K562 (cell line): Measurements from ENCODE around the gene TRIM69. TPM values are rescaled to one million over a fixed set of nuclear protein-coding genes. Genes with fewer than 3 reads are reported as not detected.

Source experiments
- ATAC-seq: fragments of 200-7000 bp; cut with Tn5 transposase; 3 replicates; pipeline ENCODE4 v1.9.1; 2020; ENCODE audit warnings: moderate library complexity
- BruUV-seq: library from RNA; stranded (reverse); fragments of 400-500 nt; replicated peaks from 2 replicates; lab custom pipeline; 2021; lab: Mats Ljungman, UMichigan
- CTCF ChIA-PET: fragments of 300-600 bp; formaldehyde crosslinking; extraction: SDS; loops from one replicate; lab custom pipeline; 2021; ENCODE audit warnings: low intra/inter-chr PET ratio; lab: Yijun Ruan, JAX
- POLR2A ChIA-PET: fragments of 300-600, 350-650 bp; sonication (Branson Sonifier 250); formaldehyde crosslinking; extraction: SDS; loops from one replicate; lab custom pipeline; 2021; ENCODE audit warnings: antibody characterized with exemption, inconsistent platforms; lab: Yijun Ruan, JAX
- DNase-seq, 4 experiments: peaks; one replicate each; pipeline versions ENCODE4 v3.0.0 to v3.0.0-alpha.2; 2011 to 2018; ENCODE audit warnings: low spot score in 3 of 4, mixed read lengths in 3 of 4; ENCODE audit errors: extremely low read depth in 1 of 4
- FAIRE-seq: peaks from 2 replicates; lab custom pipeline; 2011; peaks lifted over from hg19 to GRCh38; lab: Jason Lieb, UNC
- H2AFZ ChIP-seq: 2 replicates; pipeline ENCODE4 v1.6.0; 2011; ENCODE audit warnings: low read depth, low read length, control low read depth, inconsistent platforms
- H3K27ac ChIP-seq: fragments of 200-600 bp; 3 replicates; pipeline ENCODE4 v1.8.0; 2011; ENCODE audit warnings: low read depth, mild to moderate bottlenecking, control low read depth, inconsistent platforms, low read length, moderate library complexity, mixed read lengths; ENCODE audit errors: extremely low read depth
- H3K27me3 ChIP-seq, 2 experiments: fragments of 300-600 bp in 1 of 2; 2 replicates in 1 of 2; 3 replicates in 1 of 2; pipeline versions ENCODE4 v1.6.0 to v1.8.0; 2011; ENCODE audit warnings: inconsistent platforms in 2 of 2, low read length in 2 of 2, mild to moderate bottlenecking in 1 of 2, mixed read lengths in 1 of 2, moderate library complexity in 1 of 2; ENCODE audit not compliant: control insufficient read depth in 2 of 2, insufficient read depth in 2 of 2
- H3K36me3 ChIP-seq: fragments of 300-600 bp; 3 replicates; pipeline ENCODE4 v1.8.0; 2011; ENCODE audit warnings: mild to moderate bottlenecking, low read length, inconsistent platforms; ENCODE audit not compliant: control insufficient read depth, insufficient read depth
- H3K4me1 ChIP-seq, 2 experiments: fragments of 200-600 bp in 1 of 2; replicated peaks in 1 of 2; 2 replicates in 1 of 2; 3 replicates in 1 of 2; pipeline versions ENCODE4 v1.5.1 to v1.8.0; 2011; ENCODE audit warnings: inconsistent platforms in 2 of 2, low read length in 2 of 2, mild to moderate bottlenecking in 1 of 2, mixed read lengths in 1 of 2, moderate library complexity in 1 of 2; ENCODE audit not compliant: control insufficient read depth in 2 of 2, insufficient read depth in 2 of 2
- H3K4me2 ChIP-seq: 2 replicates; pipeline ENCODE4 v1.6.1; 2011; ENCODE audit warnings: low read length, control low read depth, inconsistent platforms, mixed read lengths; ENCODE audit not compliant: insufficient read depth
- H3K4me3 ChIP-seq: fragments of 200-600 bp; sonication (generic), shearing (Covaris generic); 2 replicates; pipeline ENCODE4 v1.5.1; 2016; ENCODE audit warnings: control low read depth, inconsistent platforms
- H3K79me2 ChIP-seq: fragments of 200-600 bp; 3 replicates; pipeline ENCODE4 v1.8.0; 2011; ENCODE audit warnings: low read length, inconsistent platforms; ENCODE audit not compliant: control insufficient read depth, insufficient read depth
- H3K9ac ChIP-seq, 2 experiments: 2 replicates each; pipeline versions ENCODE4 v1.6.0 to v1.6.1; 2011; ENCODE audit warnings: low read depth in 2 of 2, low read length in 2 of 2, control low read depth in 1 of 2, inconsistent platforms in 1 of 2, mild to moderate bottlenecking in 1 of 2, mixed read lengths in 1 of 2; ENCODE audit not compliant: insufficient read depth in 1 of 2
- H3K9me1 ChIP-seq: one replicate; pipeline ENCODE4 v1.6.0; 2011; ENCODE audit warnings: inconsistent platforms, mild to moderate bottlenecking, low read length, moderate library complexity; ENCODE audit not compliant: control insufficient read depth, insufficient read depth
- H3K9me3 ChIP-seq: replicated peaks from 2 replicates; pipeline ENCODE4 v1.5.1; 2011; ENCODE audit warnings: low read depth, low read length, inconsistent platforms; ENCODE audit not compliant: control insufficient read depth, insufficient read depth
- H4K20me1 ChIP-seq: replicated peaks from 2 replicates; pipeline ENCODE4 v1.6.1; 2011; ENCODE audit warnings: low read length, inconsistent platforms, mixed read lengths; ENCODE audit not compliant: control insufficient read depth, insufficient read depth
- ARID1B ChIP-seq: fragments of 450-650 bp; IDR thresholded peaks from 2 replicates; pipeline ENCODE4 v1.6.1; 2016; ENCODE audit warnings: antibody characterized with exemption, mild to moderate bottlenecking, inconsistent platforms
- CBFA2T3 ChIP-seq: fragments of 450-650 bp; IDR thresholded peaks from 2 replicates; pipeline ENCODE4 v1.6.1; 2017
- FOXP1 ChIP-seq: sonication (generic); formaldehyde crosslinking; IDR thresholded peaks from 2 replicates; pipeline ENCODE4 v1.8.0; 2022; ENCODE audit warnings: mild to moderate bottlenecking, missing genetic modification reagents
- MEIS2 ChIP-seq: fragments of 450-650 bp; IDR thresholded peaks from 2 replicates; pipeline ENCODE4 v1.6.1; 2014; ENCODE audit warnings: mild to moderate bottlenecking; ENCODE audit not compliant: partially characterized antibody
- NCOR1 ChIP-seq: fragments of 450-650 bp; IDR thresholded peaks from 2 replicates; pipeline ENCODE4 v1.6.1; 2016; ENCODE audit warnings: mild to moderate bottlenecking, moderate library complexity
- NONO ChIP-seq, 2 experiments: fragments of 200-400 bp in 1 of 2; fragments of 450-650 bp in 1 of 2; formaldehyde crosslinking in 1 of 2; IDR thresholded peaks; 2 replicates each; pipeline ENCODE4 v1.6.1; 2017; ENCODE audit warnings: low read depth in 2 of 2, mild to moderate bottlenecking in 2 of 2, moderate library complexity in 2 of 2, low read length in 1 of 2
- REST ChIP-seq, 2 experiments: fragments of 450-650 bp; formaldehyde crosslinking in 1 of 2; IDR thresholded peaks; 2 replicates each; pipeline versions ENCODE4 v1.4.0 to v1.6.1; 2014 to 2020; ENCODE audit warnings: mild to moderate bottlenecking in 2 of 2, borderline replicate concordance in 1 of 2, low read depth in 1 of 2
- ZBTB17 ChIP-seq: fragments of 450-650 bp; formaldehyde crosslinking; IDR thresholded peaks from 2 replicates; pipeline ENCODE4 v1.4.0; 2020; ENCODE audit warnings: mild to moderate bottlenecking
- WGBS: fragments of 100-300 bp; shearing (Covaris generic); methylation state at CpG from one replicate; pipeline ENCODE4 v1.1.6; 2016; ENCODE audit warnings: low coverage, mixed read lengths; ENCODE audit not compliant: insufficient coverage; ENCODE audit errors: missing lambda C conversion rate; 5-methylcytosine and 5-hydroxymethylcytosine counted together
- in situ Hi-C: fragments of 300-500 bp; cut with MboI; formaldehyde crosslinking; loops from 4 replicates; pipeline ENCODE4 v1.15.0; 2018; ENCODE audit warnings: inconsistent platforms, mixed read lengths
- intact Hi-C: fragments of 100-400 bp; cut with micrococcal nuclease; formaldehyde crosslinking; loops from 2 replicates; pipeline ENCODE4 v1.14.2; 2022
- polyA plus RNA-seq, 8 experiments: library from polyadenylated mRNA; depleted of rRNA in 4 of 8; stranded (reverse) in 5 of 8; unstranded in 3 of 8; fragments of >200 nt; fragmentation: Nextera tagmentation in 2 of 8; fragmentation: Illumina TruSeq in 1 of 8; extraction: Ambion mirVana in 2 of 8; extraction: Trizol in 1 of 8; gene quantifications; 2 replicates each; pipeline versions ENCODE4 v1.2.1 to v1.2.3, GENCODE V29; 2011 to 2014; ENCODE audit warnings: inconsistent platforms in 1 of 8, missing spikeins in 1 of 8
- total RNA-seq, 7 experiments: library from RNA; depleted of rRNA in 6 of 7; stranded (reverse); fragments of >200 nt in 6 of 7; fragmentation: Illumina TruSeq in 2 of 7; extraction: Trizol in 2 of 7; gene quantifications; 2 replicates each; pipeline versions ENCODE4 v1.2.1 to v1.2.3, GENCODE V29; 2011 to 2021; ENCODE audit warnings: low replicate concordance in 1 of 7
- TF ChIP-seq, protein P1 (sequence below): sonication (generic); formaldehyde crosslinking; IDR thresholded peaks from 2 replicates; pipeline ENCODE4 v1.8.0; 2023; ENCODE audit warnings: mild to moderate bottlenecking, missing genetic modification reagents

The TRIM69 gene
- total and polyA plus RNA-seq, 9 of the 15 experiments (the other 6 are each of a cell fraction or from before 2014, with no cell fraction given), result 1.0 to 4.3 (median 2.3) TPM

- no peaks in the 10 kb centered on the region for H3K36me3 ChIP-seq
- peak; percentile 50; the same call in 1 of the 2 replicates for TF ChIP-seq REST (IDR thresholded peaks at IDR 0.05; ENCODE audit: borderline replicate concordance)
- no peak for TF ChIP-seq REST (CRISPR knock-in tag; IDR thresholded peaks at IDR 0.05; ENCODE audit: low read depth)
- TF ChIP-seq NCOR1, result 0 out of 2 replicates have a peak, but pooled peaks have one; percentile 14
- TF ChIP-seq, protein P1, sequence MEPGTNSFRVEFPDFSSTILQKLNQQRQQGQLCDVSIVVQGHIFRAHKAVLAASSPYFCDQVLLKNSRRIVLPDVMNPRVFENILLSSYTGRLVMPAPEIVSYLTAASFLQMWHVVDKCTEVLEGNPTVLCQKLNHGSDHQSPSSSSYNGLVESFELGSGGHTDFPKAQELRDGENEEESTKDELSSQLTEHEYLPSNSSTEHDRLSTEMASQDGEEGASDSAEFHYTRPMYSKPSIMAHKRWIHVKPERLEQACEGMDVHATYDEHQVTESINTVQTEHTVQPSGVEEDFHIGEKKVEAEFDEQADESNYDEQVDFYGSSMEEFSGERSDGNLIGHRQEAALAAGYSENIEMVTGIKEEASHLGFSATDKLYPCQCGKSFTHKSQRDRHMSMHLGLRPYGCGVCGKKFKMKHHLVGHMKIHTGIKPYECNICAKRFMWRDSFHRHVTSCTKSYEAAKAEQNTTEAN (CRISPR knock-in tag), result no peak
- TF ChIP-seq NONO (IDR thresholded peaks at IDR 0.05; ENCODE audit: low read depth in 2 of 2, low read length in 1 of 2), result no peak
- peak; percentile 98 for TF ChIP-seq ZBTB17 (CRISPR knock-in tag)
- TF ChIP-seq MEIS2, result peak; percentile 91
- 0 out of 2 replicates have a peak, but pooled peaks have one; percentile 47 for TF ChIP-seq ARID1B
- TF ChIP-seq FOXP1 (CRISPR knock-in tag), result no peak
- TF ChIP-seq CBFA2T3, result peak; percentile 55
Measured at GRCh38 chr15:44796508-44796907, 60.2 kb downstream of the TRIM69 start.

More at GRCh38 chr15:44796508-44796907, 60.2 kb downstream of the TRIM69 start:
- H3K4me1 ChIP-seq, result peaks cover 0 to 24% of the 10 kb centered on the region in 2 experiments; a peak in 3 of 5 replicates
- no peak overlapping the region for H3K27ac ChIP-seq
- no peak overlapping the region for H3K4me2 ChIP-seq
- in situ Hi-C loops, result no loop called here
- ChIA-PET CTCF (no interaction called here), POLR2A (no interaction called here)
- H3K9me1 ChIP-seq, result no peaks in the 10 kb centered on the region
- peak; percentile 74 for FAIRE-seq
- intact Hi-C loops, result loop anchor here (10.0 kb wide), 1 partner anchor 48 kb away; no protein-coding TSS in a partner anchor
- 8% methylated on average over 1 of the region's 1 CpG for WGBS
- H4K20me1 ChIP-seq, result no peaks in the 10 kb centered on the region
- H2AFZ ChIP-seq, result peak overlapping the region; percentile 70
- no peaks in the 10 kb centered on the region for H3K79me2 ChIP-seq
- DNase-seq, result peak in 1 of 4 experiments; percentile 39
- BruUV-seq, result no TSS peak
- H3K9ac ChIP-seq, result no peak overlapping the region
- no peaks in the 10 kb centered on the region for H3K9me3 ChIP-seq
- no peaks in the 10 kb centered on the region for H3K27me3 ChIP-seq
- no peak overlapping the region for H3K4me3 ChIP-seq
- ATAC-seq, result no peak; the same call in 2 of the 3 replicates
